Bronchial epithelial cell (primary cell): Measurements from ENCODE around the gene MERTK. TPM values are rescaled to one million over a fixed set of nuclear protein-coding genes. Genes with fewer than 3 reads are reported as not detected.

Experiments
- DNase-seq: peaks from one replicate; pipeline ENCODE4 v3.0.0-alpha.2; 2010; ENCODE audit warnings: low read depth
- FAIRE-seq: peaks from 2 replicates; lab custom pipeline; 2011; peaks lifted over from hg19 to GRCh38; lab: Jason Lieb, UNC
- H3K27me3 ChIP-seq: 2 replicates; pipeline ENCODE4 v1.5.1; 2011; ENCODE audit warnings: low read length; ENCODE audit not compliant: control insufficient read depth, insufficient read depth
- H3K36me3 ChIP-seq: 2 replicates; pipeline ENCODE4 v1.5.1; 2011; ENCODE audit warnings: low read length; ENCODE audit not compliant: control insufficient read depth, insufficient read depth
- H3K4me3 ChIP-seq: 2 replicates; pipeline ENCODE4 v1.5.1; 2011; ENCODE audit warnings: mild to moderate bottlenecking, low read depth, low read length, control low read depth
- CTCF ChIP-seq: IDR thresholded peaks from 2 replicates; pipeline ENCODE4 v1.5.1; 2011; ENCODE audit warnings: mild to moderate bottlenecking, moderate library complexity, low read length, control low read depth, inconsistent platforms; ENCODE audit not compliant: insufficient read depth, severe bottlenecking
- total RNA-seq: library from RNA; depleted of rRNA; stranded (reverse); fragments of >200 nt; gene quantifications from 2 replicates; pipeline ENCODE4 v1.2.1, GENCODE V29; 2014

Gene MERTK
- total RNA-seq, 1 donor from 2014 or later: 3.9 TPM

- DNase-seq: no peak
- H3K27me3 ChIP-seq: no peaks in the 10 kb centered on the region
- FAIRE-seq: no peak
- H3K36me3 ChIP-seq: no peaks in the 10 kb centered on the region
- H3K4me3 ChIP-seq: no peak overlapping the region
- no peak for TF ChIP-seq CTCF
Measured at GRCh38 chr2:112047537-112048235, 149.3 kb downstream of the MERTK start.

- H3K4me3 ChIP-seq: no peak overlapping the region
- no peak for FAIRE-seq
- H3K36me3 ChIP-seq: no peaks in the 10 kb centered on the region
- no peaks in the 10 kb centered on the region for H3K27me3 ChIP-seq
- DNase-seq: no peak
- TF ChIP-seq CTCF: no peak
Measured at GRCh38 chr2:112048236-112048592, 149.8 kb downstream of the MERTK start.

GRCh38 chr2:112048887-112049286 is 150.5 kb downstream of the MERTK start:
- no peaks in the 10 kb centered on the region for H3K36me3 ChIP-seq
- peak; percentile 56 for TF ChIP-seq CTCF
- no peaks in the 10 kb centered on the region for H3K27me3 ChIP-seq
- FAIRE-seq (no peak), DNase-seq (peak; percentile 60)
- H3K4me3 ChIP-seq: no peak overlapping the region

GRCh38 chr2:112050316-112050715 is 151.9 kb downstream of the MERTK start:
- no peak for TF ChIP-seq CTCF
- FAIRE-seq (no peak), DNase-seq (no peak)
- no peaks in the 10 kb centered on the region for H3K36me3 ChIP-seq
- no peaks in the 10 kb centered on the region for H3K27me3 ChIP-seq
- H3K4me3 ChIP-seq: no peak overlapping the region

GRCh38 chr2:112053917-112054846 is 155.8 kb downstream of the MERTK start:
- TF ChIP-seq CTCF: no peak
- peak; percentile 74 for DNase-seq
- peaks cover 2% of the 10 kb centered on the region for H3K36me3 ChIP-seq
- no peak for FAIRE-seq
- no peaks in the 10 kb centered on the region for H3K27me3 ChIP-seq
- peak overlapping the region; percentile 68 for H3K4me3 ChIP-seq
